Measurements from ENCODE around the gene ABHD15. TPM values are rescaled to one million over a fixed set of nuclear protein-coding genes. Genes with fewer than 3 reads are reported as not detected.
A peak's percentile ranks its signal among the peaks of the same experiment; 100 is the strongest.

The ABHD15 gene
- total RNA-seq, 1 experiment from 2014 or later, result 4.3 TPM

GRCh38 chr17:29595107-29595942 lies 28.5 kb upstream of the ABHD15 start:
- no peak for DNase-seq (ENCODE audit: low read depth)

GRCh38 chr17:29594519-29595090 lies 27.8 kb upstream of the ABHD15 start:
- no peak for DNase-seq (ENCODE audit: low read depth)

GRCh38 chr17:29593591-29594518 lies 27.0 kb upstream of the ABHD15 start:
- no peak for DNase-seq (ENCODE audit: low read depth)

- DNase-seq (ENCODE audit: low read depth), result no peak
Observed at GRCh38 chr17:29592850-29593551, 26.2 kb upstream of the ABHD15 start, which contains the start of gene ANKRD13B. TSS of gene ANKRD13B (plus strand) at chr17:29593132. CDS start at chr17:29593622, 490 bp downstream.

GRCh38 chr17:29591737-29592608 lies 25.1 kb upstream of the ABHD15 start:
- peak; percentile 72 for DNase-seq (ENCODE audit: low read depth)

GRCh38 chr17:29591146-29591736 lies 24.4 kb upstream of the ABHD15 start:
- peak; percentile 41 for DNase-seq (ENCODE audit: low read depth)

GRCh38 chr17:29590411-29591145 lies 23.7 kb upstream of the ABHD15 start:
- peak; percentile 66 for DNase-seq (ENCODE audit: low read depth)

GRCh38 chr17:29589524-29590410 lies 22.9 kb upstream of the ABHD15 start, which contains the start of gene GIT1:
TSS of gene GIT1 (minus strand) at chr17:29589648. CDS start at chr17:29589378, 270 bp downstream.
- DNase-seq (ENCODE audit: low read depth), result peak; percentile 81

- peak; percentile 35 for DNase-seq (ENCODE audit: low read depth)
Observed at GRCh38 chr17:29588562-29589411, 21.9 kb upstream of the ABHD15 start.

- DNase-seq (ENCODE audit: low read depth), result no peak
Observed at GRCh38 chr17:29588017-29588561, 21.3 kb upstream of the ABHD15 start.

GRCh38 chr17:29587591-29587990 lies 20.8 kb upstream of the ABHD15 start:
- DNase-seq (ENCODE audit: low read depth), result no peak

- DNase-seq (ENCODE audit: low read depth), result no peak
Observed at GRCh38 chr17:29586676-29587469, 20.0 kb upstream of the ABHD15 start.

- DNase-seq (ENCODE audit: low read depth), result no peak
Observed at GRCh38 chr17:29585080-29585751, 18.4 kb upstream of the ABHD15 start.

GRCh38 chr17:29584452-29585079 lies 17.7 kb upstream of the ABHD15 start:
- no peak for DNase-seq (ENCODE audit: low read depth)
